ENCODE data around the gene SMIM38. TPM values are rescaled to one million over a fixed set of nuclear protein-coding genes. Genes with fewer than 3 reads are reported as not detected.
"Not testable (repeated sequence)": the region's sequence is repeated elsewhere in the genome, so short reads cannot be mapped to it uniquely, and the experiment has no call there.

Gene SMIM38
- polyA plus RNA-seq, 1 donor = 0.35 TPM

GRCh38 chr11:69140161-69140560, 15.6 kb upstream of the SMIM38 start:
- DNase-seq (ENCODE audit: low read depth) = not testable (repeated sequence)

GRCh38 chr11:69140635-69141034, 15.1 kb upstream of the SMIM38 start:
- no peak for DNase-seq (ENCODE audit: low read depth)

GRCh38 chr11:69141742-69142141, 14.0 kb upstream of the SMIM38 start:
- DNase-seq (ENCODE audit: low read depth) = no peak

- DNase-seq (ENCODE audit: low read depth) = no peak
These were observed 12.8 kb upstream of the SMIM38 start for GRCh38 chr11:69142895-69143294.

- no peak for DNase-seq (ENCODE audit: low read depth)
These were observed 11.3 kb upstream of the SMIM38 start for GRCh38 chr11:69144316-69145049.

- no peak for DNase-seq (ENCODE audit: low read depth)
These were observed 10.7 kb upstream of the SMIM38 start for GRCh38 chr11:69145050-69145380.

GRCh38 chr11:69148377-69148762, 7.4 kb upstream of the SMIM38 start:
- no peak for DNase-seq (ENCODE audit: low read depth)

- no peak for DNase-seq (ENCODE audit: low read depth)
These were observed 6.9 kb upstream of the SMIM38 start for GRCh38 chr11:69148806-69149205.

GRCh38 chr11:69149338-69150045, 6.2 kb upstream of the SMIM38 start:
- DNase-seq (ENCODE audit: low read depth) = not testable (repeated sequence)

GRCh38 chr11:69150175-69150574, 5.6 kb upstream of the SMIM38 start:
- DNase-seq (ENCODE audit: low read depth) = no peak

- DNase-seq (ENCODE audit: low read depth) = no peak
These were observed 3.9 kb upstream of the SMIM38 start for GRCh38 chr11:69151836-69152235.

GRCh38 chr11:69152733-69153421, 2.9 kb upstream of the SMIM38 start:
- no peak for DNase-seq (ENCODE audit: low read depth)

GRCh38 chr11:69153661-69154060, 2.1 kb upstream of the SMIM38 start:
- DNase-seq (ENCODE audit: low read depth) = no peak

- no peak for DNase-seq (ENCODE audit: low read depth)
These were observed 1.4 kb upstream of the SMIM38 start for GRCh38 chr11:69154211-69154913.

- no peak for DNase-seq (ENCODE audit: low read depth)
These were observed 815 bp upstream of the SMIM38 start for GRCh38 chr11:69154938-69155301.

GRCh38 chr11:69156235-69156639, 502 bp downstream of the SMIM38 start:
- DNase-seq (ENCODE audit: low read depth) = no peak

GRCh38 chr11:69156673-69157155, 979 bp downstream of the SMIM38 start:
- DNase-seq (ENCODE audit: low read depth) = no peak

- DNase-seq (ENCODE audit: low read depth) = peak; percentile 50
These were observed 1.6 kb downstream of the SMIM38 start for GRCh38 chr11:69157156-69157821.

- no peak for DNase-seq (ENCODE audit: low read depth)
These were observed 2.1 kb downstream of the SMIM38 start for GRCh38 chr11:69157822-69158231.

- DNase-seq (ENCODE audit: low read depth) = no peak
These were observed 2.8 kb downstream of the SMIM38 start for GRCh38 chr11:69158301-69159149.

Data from forelimb muscle (tissue), 1 donor.